Measurements from ENCODE around the gene IL22RA2. TPM values are rescaled to one million over a fixed set of nuclear protein-coding genes. Genes with fewer than 3 reads are reported as not detected.

The IL22RA2 gene
- total RNA-seq, 1 experiment from 2014 or later, result not detected

- ChIA-PET POLR2A (ENCODE audit: low non-redundant PET) (no interaction called here), CTCF (interaction anchor here (0.8 kb wide), 1 partner anchor 544 kb away, joined by 8 read pairs; no protein-coding TSS in a partner anchor)
- Histone ChIP-seq H3K4me1 (ENCODE audit: insufficient read depth, low read length, poor library complexity, severe bottlenecking) (no peaks in the 10 kb centered on the region), H3K27me3 (replicated peaks; ENCODE audit: insufficient read depth, low read depth, low read length, poor library complexity) (no peaks in the 10 kb centered on the region), H3K36me3 (ENCODE audit: insufficient read depth, low read length, poor library complexity, severe bottlenecking) (no peaks in the 10 kb centered on the region), H3K4me3 (ENCODE audit: low read depth, low read length, poor library complexity, severe bottlenecking) (no peak overlapping the region), H3K27ac (ENCODE audit: low read depth, low read length, poor library complexity, severe bottlenecking) (no peak overlapping the region), H3K9me3 (ENCODE audit: low read depth, low read length, poor library complexity, severe bottlenecking) (no peaks in the 10 kb centered on the region)
- DNase-seq (ENCODE audit: low spot score), result no peak
- no TSS peak for BruUV-seq (replicated peaks)
- intact Hi-C loops (cut with micrococcal nuclease; ENCODE audit: unreplicated experiment), result no loop called here
- TF ChIP-seq EZH2 (IDR thresholded peaks at IDR 0.05; ENCODE audit: borderline replicate concordance, low read depth, low read length, poor library complexity, severe bottlenecking) (no peak), CTCF (conservative IDR thresholded peaks at IDR 0.05; ENCODE audit: low read depth, low read length) (no peak)
Observed at GRCh38 chr6:137097526-137097925, 75.9 kb downstream of the IL22RA2 start.

- no TSS peak for BruUV-seq (replicated peaks)
- Histone ChIP-seq H3K27me3 (replicated peaks; ENCODE audit: insufficient read depth, low read depth, low read length, poor library complexity) (no peaks in the 10 kb centered on the region), H3K4me3 (ENCODE audit: low read depth, low read length, poor library complexity, severe bottlenecking) (no peak overlapping the region), H3K36me3 (ENCODE audit: insufficient read depth, low read length, poor library complexity, severe bottlenecking) (no peaks in the 10 kb centered on the region), H3K27ac (ENCODE audit: low read depth, low read length, poor library complexity, severe bottlenecking) (no peak overlapping the region), H3K9me3 (ENCODE audit: low read depth, low read length, poor library complexity, severe bottlenecking) (no peaks in the 10 kb centered on the region), H3K4me1 (ENCODE audit: insufficient read depth, low read length, poor library complexity, severe bottlenecking) (no peaks in the 10 kb centered on the region)
- intact Hi-C loops (cut with micrococcal nuclease; ENCODE audit: unreplicated experiment), result no loop called here
- POLR2A ChIA-PET (ENCODE audit: low non-redundant PET), result no interaction called here
- DNase-seq (ENCODE audit: low spot score), result no peak
- TF ChIP-seq CTCF (conservative IDR thresholded peaks at IDR 0.05; ENCODE audit: low read depth, low read length) (no peak), EZH2 (IDR thresholded peaks at IDR 0.05; ENCODE audit: borderline replicate concordance, low read depth, low read length, poor library complexity, severe bottlenecking) (no peak)
- CTCF ChIA-PET, result no interaction called here
Observed at GRCh38 chr6:137097057-137097456, 76.4 kb downstream of the IL22RA2 start.

GRCh38 chr6:137095651-137096238, 77.7 kb downstream of the IL22RA2 start:
- ChIA-PET POLR2A (ENCODE audit: low non-redundant PET) (interaction anchor here (0.6 kb wide), 1 partner anchor 157 kb away, joined by 8 read pairs; no protein-coding TSS in a partner anchor), CTCF (no interaction called here)
- no peak for DNase-seq (ENCODE audit: low spot score)
- Histone ChIP-seq H3K36me3 (ENCODE audit: insufficient read depth, low read length, poor library complexity, severe bottlenecking) (no peaks in the 10 kb centered on the region), H3K27ac (ENCODE audit: low read depth, low read length, poor library complexity, severe bottlenecking) (no peak overlapping the region), H3K27me3 (replicated peaks; ENCODE audit: insufficient read depth, low read depth, low read length, poor library complexity) (no peaks in the 10 kb centered on the region), H3K9me3 (ENCODE audit: low read depth, low read length, poor library complexity, severe bottlenecking) (no peaks in the 10 kb centered on the region), H3K4me3 (ENCODE audit: low read depth, low read length, poor library complexity, severe bottlenecking) (no peak overlapping the region), H3K4me1 (ENCODE audit: insufficient read depth, low read length, poor library complexity, severe bottlenecking) (no peaks in the 10 kb centered on the region)
- TF ChIP-seq CTCF (conservative IDR thresholded peaks at IDR 0.05; ENCODE audit: low read depth, low read length) (no peak), EZH2 (IDR thresholded peaks at IDR 0.05; ENCODE audit: borderline replicate concordance, low read depth, low read length, poor library complexity, severe bottlenecking) (no peak)
- BruUV-seq (replicated peaks), result no TSS peak
- intact Hi-C loops (cut with micrococcal nuclease; ENCODE audit: unreplicated experiment), result loop anchor here (2.0 kb wide), 2 partner anchors 219 to 545 kb away; no protein-coding TSS in a partner anchor
